HG03575 (cell line): ENCODE measurements around the gene CCDC51.
"Not testable (repeated sequence)": the region's sequence is repeated elsewhere in the genome, so short reads cannot be mapped to it uniquely, and the experiment has no call there.

ENCODE experiments used
- ATAC-seq: cut with Tn5 transposase; IDR thresholded peaks from one replicate; pipeline ENCODE4 v1.9.1; 2021; ENCODE audit not compliant: unreplicated experiment, insufficient number of reproducible peaks, low FRiP score; ENCODE audit errors: extremely low read depth

CCDC51 gene

GRCh38 chr3:48411041-48411588 lies 28.8 kb downstream of the CCDC51 start:
- ATAC-seq: no peak

DNA sequence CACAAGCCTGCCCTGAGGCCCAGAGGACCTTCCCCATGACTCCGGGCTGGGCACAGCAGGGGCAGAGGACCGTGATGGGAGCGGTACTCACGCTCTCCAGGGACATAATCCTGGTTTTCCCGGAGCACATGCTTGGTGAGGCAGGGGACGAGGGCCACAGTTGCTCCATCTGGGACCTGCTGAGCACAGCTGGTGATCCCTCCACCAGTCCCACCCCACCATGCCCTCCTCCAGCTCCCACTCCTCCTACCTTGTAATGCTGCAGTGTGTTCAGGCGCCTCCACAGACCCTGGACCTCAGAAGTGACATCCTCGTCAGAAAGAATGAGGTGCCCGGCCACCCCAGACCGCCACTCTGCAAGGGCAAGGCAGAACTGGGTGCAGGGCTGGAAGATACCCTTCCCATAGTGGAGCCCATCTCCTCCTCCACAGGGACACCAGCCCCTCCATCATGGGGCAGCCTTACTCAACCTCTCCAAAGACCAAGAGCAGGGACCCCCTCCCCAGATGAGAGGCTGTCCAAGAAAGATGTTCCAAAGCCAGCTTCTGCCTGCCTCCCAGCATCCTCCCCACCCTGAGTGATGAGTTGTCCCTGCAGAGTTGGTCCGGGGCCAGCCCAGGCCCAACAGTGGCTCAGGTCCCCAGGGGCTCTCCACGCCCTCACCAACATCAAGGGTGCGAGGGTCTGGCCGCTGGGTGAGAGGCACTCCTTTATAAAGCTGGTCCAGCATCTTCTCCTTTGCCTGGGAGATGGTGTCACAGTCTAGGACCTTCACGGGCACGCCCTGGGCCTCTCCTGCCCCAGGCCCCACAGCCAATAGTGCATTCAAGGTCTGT lies 29.5 kb downstream of the CCDC51 start:
- ATAC-seq: no peak

GRCh38 chr3:48409291-48410201 lies 30.4 kb downstream of the CCDC51 start:
- no peak for ATAC-seq

DNA sequence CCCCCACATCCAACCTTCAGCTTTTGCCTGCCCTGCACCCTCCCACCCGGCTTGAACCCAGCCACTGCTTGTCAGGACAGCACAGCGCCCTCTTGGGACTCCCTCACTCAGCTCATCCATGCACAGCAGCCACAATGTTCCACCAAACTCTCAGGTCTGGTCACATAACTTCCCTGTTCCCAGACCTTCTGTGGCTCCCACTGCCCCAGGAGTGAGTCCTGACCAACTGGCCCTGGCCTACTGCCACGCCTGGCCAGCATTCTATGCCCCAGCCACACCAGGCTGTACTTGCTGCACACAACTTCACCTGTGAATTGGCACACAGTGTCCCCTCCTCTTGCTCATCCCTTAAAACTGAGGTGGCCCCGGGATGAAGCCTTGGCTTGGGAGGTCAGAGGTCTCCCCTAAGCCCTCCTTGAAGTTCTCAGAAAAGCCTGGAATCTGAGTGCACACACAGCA lies 31.1 kb downstream of the CCDC51 start:
- ATAC-seq: no peak

DNA sequence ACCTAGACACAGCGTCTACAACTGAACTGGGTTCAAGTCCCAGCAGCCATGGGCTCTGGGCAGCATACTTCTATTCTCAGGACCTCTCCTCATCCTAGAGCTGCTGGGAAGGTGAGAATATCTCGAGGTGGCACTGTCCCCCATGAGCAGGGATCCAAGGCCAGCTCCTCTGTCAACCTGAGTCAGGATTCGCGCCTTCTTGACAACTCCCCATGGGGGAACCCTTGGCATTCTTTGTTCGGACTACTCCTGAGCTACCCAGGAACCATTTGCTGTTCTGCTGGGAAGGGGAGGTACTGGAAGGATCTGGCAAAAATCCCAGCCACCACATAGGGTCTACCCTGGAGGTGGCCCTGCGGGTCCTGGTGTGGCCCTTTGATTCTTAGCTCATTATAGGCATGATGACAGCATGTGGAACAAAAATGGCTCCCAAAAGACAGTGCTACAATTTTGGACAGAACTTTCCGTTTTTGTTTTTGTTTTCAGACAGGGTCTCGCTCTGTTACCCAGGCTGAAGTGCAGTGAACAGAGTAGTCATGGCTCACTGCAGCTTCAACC lies 32.3 kb downstream of the CCDC51 start:
- ATAC-seq: no peak

DNA sequence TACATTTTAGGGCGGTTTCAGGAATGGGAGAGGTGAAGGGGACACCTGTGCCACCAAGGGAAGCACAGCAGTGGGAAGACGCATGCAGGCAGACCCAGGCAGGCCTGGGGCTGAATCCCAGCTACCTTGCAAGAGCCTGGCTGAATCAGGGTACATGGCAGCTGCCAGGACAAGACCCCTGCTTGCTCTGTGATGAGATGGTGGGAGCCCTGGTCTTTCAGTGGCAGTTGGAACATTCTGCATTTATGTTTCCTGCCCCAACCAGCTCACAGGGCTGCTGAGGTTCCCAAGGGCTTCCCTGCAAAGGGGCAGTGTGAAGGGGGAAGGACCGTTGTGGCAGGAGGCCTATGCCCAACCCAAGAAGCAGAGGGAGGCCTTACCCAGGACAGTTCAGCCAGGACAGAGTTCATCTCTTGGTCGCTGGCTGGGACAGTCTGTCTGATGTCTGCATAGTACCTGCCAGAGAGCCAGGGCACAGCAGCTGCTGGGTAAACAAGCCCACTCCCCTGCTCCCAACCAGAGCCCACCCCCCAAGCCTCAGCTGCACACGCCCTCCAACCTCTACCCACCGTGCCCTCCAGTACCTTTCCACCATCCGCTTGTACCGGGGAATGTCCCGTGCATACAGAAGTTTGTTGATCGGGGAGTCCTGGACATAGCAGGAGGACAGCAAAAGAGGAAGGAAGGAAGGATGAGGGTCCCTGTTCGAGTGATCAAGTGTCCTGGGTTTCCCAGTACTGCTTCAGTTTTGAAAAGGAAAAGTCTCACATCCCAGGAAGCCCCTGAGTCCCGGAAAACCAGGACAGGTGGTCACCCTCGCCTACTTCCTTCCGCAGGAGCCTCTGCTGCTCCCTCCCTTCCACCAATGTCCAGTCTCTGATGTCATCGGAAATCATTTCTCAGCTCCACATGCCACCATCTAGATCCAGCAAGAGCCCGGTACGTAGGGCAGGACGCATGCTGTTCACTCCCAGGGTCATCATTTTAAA lies 33.2 kb downstream of the CCDC51 start:
- no peak for ATAC-seq

- no peak for ATAC-seq
Measured at GRCh38 chr3:48405971-48406370, 33.9 kb downstream of the CCDC51 start.

DNA sequence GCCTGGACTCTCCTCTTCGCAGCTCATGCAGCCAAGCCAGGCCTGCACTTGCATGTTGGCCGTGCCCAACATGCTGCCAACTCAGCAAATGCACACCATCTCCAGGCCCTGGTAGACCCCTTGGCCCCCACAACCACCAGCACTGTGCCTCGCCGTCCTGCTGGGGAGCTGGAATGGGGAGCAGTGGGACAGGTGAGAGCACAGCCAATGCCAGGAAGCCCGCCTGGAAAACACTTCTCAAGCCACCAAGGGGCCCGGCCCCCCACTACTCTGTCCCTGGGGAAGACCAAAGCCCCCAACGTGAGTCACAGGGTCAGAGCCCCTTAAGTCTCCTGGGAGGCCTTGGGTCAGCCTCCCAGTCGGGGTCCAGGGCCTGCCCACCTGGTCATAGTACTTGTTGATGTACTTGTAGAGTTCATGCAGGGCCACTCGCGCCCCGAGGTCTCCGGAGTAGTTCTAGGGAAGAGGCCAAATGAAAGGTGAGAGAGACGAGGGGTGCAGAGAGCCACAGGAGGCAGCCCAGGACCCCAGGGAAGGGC lies 34.5 kb downstream of the CCDC51 start:
- ATAC-seq: no peak

GRCh38 chr3:48404440-48405342 lies 35.2 kb downstream of the CCDC51 start:
- ATAC-seq: no peak

GRCh38 chr3:48403533-48404439 lies 36.1 kb downstream of the CCDC51 start:
- ATAC-seq: no peak

DNA sequence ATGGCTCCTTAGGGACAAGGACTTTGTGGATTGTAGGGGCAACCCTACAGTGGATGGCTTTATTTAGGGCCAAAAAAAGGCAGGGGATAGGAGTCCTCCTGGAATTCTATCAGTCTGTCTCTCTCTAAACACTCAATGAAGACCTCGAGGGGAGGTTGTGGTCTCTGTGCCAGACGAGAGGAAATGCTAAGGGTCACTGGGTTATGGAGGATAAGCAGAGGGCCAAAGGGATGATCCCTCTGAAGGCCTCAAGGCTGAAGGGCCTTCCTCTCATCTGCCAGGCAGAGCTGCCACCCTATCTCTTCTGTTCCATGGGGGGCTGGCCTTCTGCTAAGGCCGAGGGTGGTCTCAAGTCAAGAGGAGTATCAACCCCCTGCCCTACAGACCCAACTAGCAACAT lies 37.0 kb downstream of the CCDC51 start:
- ATAC-seq: no peak

GRCh38 chr3:48402281-48402732 lies 37.6 kb downstream of the CCDC51 start:
- ATAC-seq: no peak

- ATAC-seq: not testable (repeated sequence)
Measured at GRCh38 chr3:48401434-48401901, 38.5 kb downstream of the CCDC51 start.

- no peak for ATAC-seq
Measured at GRCh38 chr3:48400824-48401433, 39.0 kb downstream of the CCDC51 start.

DNA sequence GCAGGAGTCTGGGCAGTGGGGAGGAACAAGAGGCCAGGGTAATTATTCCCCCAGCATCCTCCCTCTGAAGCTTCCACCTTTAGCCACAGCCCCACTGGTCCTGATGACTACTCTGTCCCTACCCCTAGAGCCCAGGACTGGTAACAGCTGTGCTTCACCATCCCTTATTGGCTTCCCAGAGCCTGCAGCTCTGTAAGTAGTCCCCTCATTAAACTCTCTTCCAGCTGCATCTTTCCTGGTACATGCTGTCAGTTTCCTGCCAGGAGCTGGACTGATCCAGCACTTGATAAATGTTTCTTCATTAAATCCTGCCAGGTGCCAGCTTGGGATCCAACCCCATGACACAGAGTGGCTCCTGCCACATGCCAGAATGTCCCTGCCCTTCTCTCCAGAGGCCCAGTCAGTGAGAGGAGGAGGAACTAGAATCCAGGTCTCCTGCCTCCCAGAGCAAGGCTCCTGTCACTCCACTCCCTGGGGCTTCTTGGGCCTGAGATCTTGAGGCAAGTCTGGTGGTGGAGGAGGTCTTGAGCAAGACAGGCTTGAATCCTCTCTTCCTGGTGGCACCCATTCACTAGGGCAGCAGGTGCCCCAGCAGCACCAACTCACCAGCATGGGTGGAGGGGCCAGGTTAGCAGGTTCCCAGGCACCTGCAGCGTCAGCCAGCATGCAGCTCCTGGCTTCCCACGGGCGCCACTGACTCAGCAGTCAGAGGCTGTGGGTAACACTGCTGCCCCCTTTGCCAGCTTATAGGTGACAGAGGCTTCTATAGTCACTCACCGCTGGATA lies 40.3 kb downstream of the CCDC51 start:
- no peak for ATAC-seq
